KMS-11 (cell line): ENCODE data around the gene RALGAPA2.

Experiments
- H2AFZ ChIP-seq: fragments of 200-600 bp; sonication (generic); 2 replicates; pipeline ENCODE4 v1.6.1; 2016; ENCODE audit warnings: antibody characterized with exemption, mixed run types, low read depth
- H3K27ac ChIP-seq: fragments of 200-600 bp; sonication (generic); 2 replicates; pipeline ENCODE4 v1.6.1; 2016; ENCODE audit warnings: mild to moderate bottlenecking, mixed run types
- H3K27me3 ChIP-seq: fragments of 200-600 bp; sonication (generic); 2 replicates; pipeline ENCODE4 v1.6.1; 2017; ENCODE audit warnings: mild to moderate bottlenecking, low read depth, mixed run types, moderate library complexity; ENCODE audit not compliant: insufficient read depth
- H3K36me3 ChIP-seq: fragments of 200-600 bp; sonication (generic); 2 replicates; pipeline ENCODE4 v1.6.1; 2017; ENCODE audit warnings: mild to moderate bottlenecking, mixed run types; ENCODE audit not compliant: insufficient read depth
- H3K4me1 ChIP-seq: fragments of 200-600 bp; sonication (generic); 2 replicates; pipeline ENCODE4 v1.6.1; 2016; ENCODE audit warnings: mild to moderate bottlenecking, low read depth, mixed run types; ENCODE audit not compliant: poor library complexity, severe bottlenecking
- H3K4me2 ChIP-seq: fragments of 200-600 bp; sonication (generic); 2 replicates; pipeline ENCODE4 v1.7.0; 2016; ENCODE audit warnings: mild to moderate bottlenecking, mixed run types
- H3K4me3 ChIP-seq: fragments of 200-600 bp; sonication (generic); IDR thresholded peaks from 2 replicates; pipeline ENCODE4 v1.6.1; 2017; ENCODE audit warnings: low read depth, low read length, mixed read lengths; ENCODE audit not compliant: insufficient read depth
- H3K79me2 ChIP-seq: fragments of 200-600 bp; sonication (generic); 2 replicates; pipeline ENCODE4 v1.6.1; 2016; ENCODE audit warnings: low read depth, mixed run types; ENCODE audit not compliant: insufficient read depth
- H3K9ac ChIP-seq: fragments of 200-600 bp; sonication (generic); 2 replicates; pipeline ENCODE4 v1.6.1; 2016; ENCODE audit warnings: mild to moderate bottlenecking, mixed run types
- H4K20me1 ChIP-seq: fragments of 200-600 bp; sonication (generic); 2 replicates; pipeline ENCODE4 v1.6.1; 2016; ENCODE audit warnings: mild to moderate bottlenecking, mixed run types; ENCODE audit not compliant: insufficient read depth
- CTCF ChIP-seq: fragments of 200-600 bp; sonication (generic); conservative IDR thresholded peaks from 2 replicates; pipeline ENCODE4 v1.6.1; 2017; ENCODE audit warnings: low read depth, mild to moderate bottlenecking, antibody characterized with exemption, low read length, moderate library complexity, mixed read lengths

RALGAPA2 gene

GRCh38 chr20:20344476-20344875 lies 368.0 kb downstream of the RALGAPA2 start:
- Histone ChIP-seq H3K36me3 (no peaks in the 10 kb centered on the region), H3K9ac (no peak overlapping the region), H3K79me2 (no peaks in the 10 kb centered on the region), H3K27ac (no peak overlapping the region), H2AFZ (no peak overlapping the region), H3K4me2 (no peak overlapping the region), H3K4me3 (no peak overlapping the region), H3K4me1 (no peaks in the 10 kb centered on the region), H3K27me3 (no peaks in the 10 kb centered on the region), H4K20me1 (no peaks in the 10 kb centered on the region)
- TF ChIP-seq CTCF, result no peak

GRCh38 chr20:20343932-20344331 lies 368.5 kb downstream of the RALGAPA2 start:
- H3K79me2 ChIP-seq, result no peaks in the 10 kb centered on the region
- H3K4me1 ChIP-seq, result no peaks in the 10 kb centered on the region
- no peak for TF ChIP-seq CTCF
- H3K4me2 ChIP-seq, result no peak overlapping the region
- H3K27ac ChIP-seq, result no peak overlapping the region
- H3K9ac ChIP-seq, result no peak overlapping the region
- H3K27me3 ChIP-seq, result no peaks in the 10 kb centered on the region
- no peaks in the 10 kb centered on the region for H4K20me1 ChIP-seq
- H3K4me3 ChIP-seq, result no peak overlapping the region
- H3K36me3 ChIP-seq, result no peaks in the 10 kb centered on the region
- no peak overlapping the region for H2AFZ ChIP-seq
